ENCODE data around the gene SENP7.

- TF ChIP-seq SIN3A (IDR thresholded peaks at IDR 0.05; ENCODE audit: borderline replicate concordance, low read depth, low read length) (no peak), RAD21 (IDR thresholded peaks at IDR 0.05; ENCODE audit: low read length) (no peak), GABPA (IDR thresholded peaks at IDR 0.05; ENCODE audit: low read depth) (no peak), EP300 (IDR thresholded peaks at IDR 0.05; ENCODE audit: borderline replicate concordance in 1 of 2, low read depth in 1 of 2, low read length in 1 of 2) (no peak), ELF1 (IDR thresholded peaks at IDR 0.05) (no peak)
- TF ChIP-seq, protein P1, sequence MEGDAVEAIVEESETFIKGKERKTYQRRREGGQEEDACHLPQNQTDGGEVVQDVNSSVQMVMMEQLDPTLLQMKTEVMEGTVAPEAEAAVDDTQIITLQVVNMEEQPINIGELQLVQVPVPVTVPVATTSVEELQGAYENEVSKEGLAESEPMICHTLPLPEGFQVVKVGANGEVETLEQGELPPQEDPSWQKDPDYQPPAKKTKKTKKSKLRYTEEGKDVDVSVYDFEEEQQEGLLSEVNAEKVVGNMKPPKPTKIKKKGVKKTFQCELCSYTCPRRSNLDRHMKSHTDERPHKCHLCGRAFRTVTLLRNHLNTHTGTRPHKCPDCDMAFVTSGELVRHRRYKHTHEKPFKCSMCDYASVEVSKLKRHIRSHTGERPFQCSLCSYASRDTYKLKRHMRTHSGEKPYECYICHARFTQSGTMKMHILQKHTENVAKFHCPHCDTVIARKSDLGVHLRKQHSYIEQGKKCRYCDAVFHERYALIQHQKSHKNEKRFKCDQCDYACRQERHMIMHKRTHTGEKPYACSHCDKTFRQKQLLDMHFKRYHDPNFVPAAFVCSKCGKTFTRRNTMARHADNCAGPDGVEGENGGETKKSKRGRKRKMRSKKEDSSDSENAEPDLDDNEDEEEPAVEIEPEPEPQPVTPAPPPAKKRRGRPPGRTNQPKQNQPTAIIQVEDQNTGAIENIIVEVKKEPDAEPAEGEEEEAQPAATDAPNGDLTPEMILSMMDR (IDR thresholded peaks at IDR 0.05) = no peak
These were observed 58.4 kb downstream of the SENP7 start for GRCh38 chr3:101454629-101455028.

Measured in SK-N-SH (cell line).